ENCODE results near the gene SNORC.

The SNORC gene

GRCh38 chr2:232873292-232873908 lies 3.3 kb downstream of the SNORC start:
- Mint-ChIP-seq H3K27me3 (peaks cover 35% of the 10 kb centered on the region), H3K36me3 (ENCODE audit: low read depth) (no peaks in the 10 kb centered on the region), H3K27ac (peak overlapping the region; percentile 65), H3K4me1 (ENCODE audit: low read depth) (peaks cover 25% of the 10 kb centered on the region), H3K4me3 (no peak overlapping the region), H3K9me3 (no peaks in the 10 kb centered on the region)
- intact Hi-C loops (cut with micrococcal nuclease): no loop called here

GRCh38 chr2:232873909-232874641 lies 4.0 kb downstream of the SNORC start:
- Mint-ChIP-seq H3K4me1 (ENCODE audit: low read depth) (peaks cover 25% of the 10 kb centered on the region), H3K4me3 (no peak overlapping the region), H3K27ac (peak overlapping the region; percentile 65), H3K36me3 (ENCODE audit: low read depth) (no peaks in the 10 kb centered on the region), H3K27me3 (peaks cover 40% of the 10 kb centered on the region), H3K9me3 (no peaks in the 10 kb centered on the region)
- intact Hi-C loops (cut with micrococcal nuclease): no loop called here

GRCh38 chr2:232874677-232875223 lies 4.7 kb downstream of the SNORC start:
- Mint-ChIP-seq H3K4me3 (no peak overlapping the region), H3K27me3 (peaks cover 42% of the 10 kb centered on the region), H3K27ac (peak overlapping the region; percentile 65), H3K4me1 (ENCODE audit: low read depth) (peaks cover 25% of the 10 kb centered on the region), H3K9me3 (no peaks in the 10 kb centered on the region), H3K36me3 (ENCODE audit: low read depth) (no peaks in the 10 kb centered on the region)
- intact Hi-C loops (cut with micrococcal nuclease): no loop called here

GRCh38 chr2:232875256-232876121 lies 5.4 kb downstream of the SNORC start:
- Mint-ChIP-seq H3K36me3 (ENCODE audit: low read depth) (no peaks in the 10 kb centered on the region), H3K9me3 (no peaks in the 10 kb centered on the region), H3K4me3 (peak overlapping the region; percentile 20), H3K27me3 (peaks cover 42% of the 10 kb centered on the region), H3K4me1 (ENCODE audit: low read depth) (peaks cover 25% of the 10 kb centered on the region), H3K27ac (no peak overlapping the region)
- intact Hi-C loops (cut with micrococcal nuclease): no loop called here

GRCh38 chr2:232876161-232876977 lies 6.3 kb downstream of the SNORC start:
- Mint-ChIP-seq H3K4me1 (ENCODE audit: low read depth) (peaks cover 25% of the 10 kb centered on the region), H3K36me3 (ENCODE audit: low read depth) (no peaks in the 10 kb centered on the region), H3K4me3 (peak overlapping the region; percentile 39), H3K27me3 (peaks cover 42% of the 10 kb centered on the region), H3K27ac (no peak overlapping the region), H3K9me3 (no peaks in the 10 kb centered on the region)
- intact Hi-C loops (cut with micrococcal nuclease): no loop called here

GRCh38 chr2:232876978-232877441 lies 6.9 kb downstream of the SNORC start:
- H3K4me3 Mint-ChIP-seq: no peak overlapping the region
- peaks cover 25% of the 10 kb centered on the region for H3K4me1 Mint-ChIP-seq (ENCODE audit: low read depth)
- intact Hi-C loops (cut with micrococcal nuclease): no loop called here
- peaks cover 42% of the 10 kb centered on the region for H3K27me3 Mint-ChIP-seq
- H3K36me3 Mint-ChIP-seq (ENCODE audit: low read depth): no peaks in the 10 kb centered on the region
- H3K9me3 Mint-ChIP-seq: no peaks in the 10 kb centered on the region
- no peak overlapping the region for H3K27ac Mint-ChIP-seq

GRCh38 chr2:232877940-232878511 lies 8.0 kb downstream of the SNORC start:
- no peaks in the 10 kb centered on the region for H3K9me3 Mint-ChIP-seq
- no peak overlapping the region for H3K27ac Mint-ChIP-seq
- H3K36me3 Mint-ChIP-seq (ENCODE audit: low read depth): no peaks in the 10 kb centered on the region
- intact Hi-C loops (cut with micrococcal nuclease): no loop called here
- no peak overlapping the region for H3K4me3 Mint-ChIP-seq
- H3K27me3 Mint-ChIP-seq: peaks cover 42% of the 10 kb centered on the region
- H3K4me1 Mint-ChIP-seq (ENCODE audit: low read depth): peaks cover 22% of the 10 kb centered on the region

- H3K4me3 Mint-ChIP-seq: no peak overlapping the region
- intact Hi-C loops (cut with micrococcal nuclease): no loop called here
- H3K27ac Mint-ChIP-seq: no peak overlapping the region
- H3K9me3 Mint-ChIP-seq: no peaks in the 10 kb centered on the region
- H3K4me1 Mint-ChIP-seq (ENCODE audit: low read depth): peaks cover 16% of the 10 kb centered on the region
- H3K27me3 Mint-ChIP-seq: peaks cover 42% of the 10 kb centered on the region
- H3K36me3 Mint-ChIP-seq (ENCODE audit: low read depth): no peaks in the 10 kb centered on the region
Observed at GRCh38 chr2:232878855-232879617, 9.0 kb downstream of the SNORC start.

GRCh38 chr2:232879618-232880494 lies 9.8 kb downstream of the SNORC start:
- Mint-ChIP-seq H3K27me3 (peaks cover 39% of the 10 kb centered on the region), H3K36me3 (ENCODE audit: low read depth) (no peaks in the 10 kb centered on the region), H3K27ac (no peak overlapping the region)

GRCh38 chr2:232880764-232881351 lies 10.8 kb downstream of the SNORC start:
- Mint-ChIP-seq H3K36me3 (ENCODE audit: low read depth) (no peaks in the 10 kb centered on the region), H3K4me3 (no peak overlapping the region), H3K9me3 (no peaks in the 10 kb centered on the region), H3K27me3 (peaks cover 29% of the 10 kb centered on the region), H3K27ac (no peak overlapping the region), H3K4me1 (ENCODE audit: low read depth) (no peaks in the 10 kb centered on the region)
- intact Hi-C loops (cut with micrococcal nuclease): no loop called here

More at GRCh38 chr2:232879618-232880494, 9.8 kb downstream of the SNORC start:
- H3K4me3 Mint-ChIP-seq: no peak overlapping the region
- intact Hi-C loops (cut with micrococcal nuclease): no loop called here
- H3K9me3 Mint-ChIP-seq: no peaks in the 10 kb centered on the region
- peaks cover 10% of the 10 kb centered on the region for H3K4me1 Mint-ChIP-seq (ENCODE audit: low read depth)

- peaks cover 22% of the 10 kb centered on the region for H3K27me3 Mint-ChIP-seq
- no peaks in the 10 kb centered on the region for H3K9me3 Mint-ChIP-seq
- intact Hi-C loops (cut with micrococcal nuclease): no loop called here
- H3K4me1 Mint-ChIP-seq (ENCODE audit: low read depth): no peaks in the 10 kb centered on the region
- no peaks in the 10 kb centered on the region for H3K36me3 Mint-ChIP-seq (ENCODE audit: low read depth)
- H3K4me3 Mint-ChIP-seq: no peak overlapping the region
- no peak overlapping the region for H3K27ac Mint-ChIP-seq
Observed at GRCh38 chr2:232882085-232882484, 12.0 kb downstream of the SNORC start.

All from dendritic cell treated with granulocyte-macrophage colony-stimulating factor and Interleukin-4, amounts not matched to agents 40 ng/mL and 50 ng/mL, for 4 days (primary cell).